ENCODE results near the gene MTRF1.

DNA sequence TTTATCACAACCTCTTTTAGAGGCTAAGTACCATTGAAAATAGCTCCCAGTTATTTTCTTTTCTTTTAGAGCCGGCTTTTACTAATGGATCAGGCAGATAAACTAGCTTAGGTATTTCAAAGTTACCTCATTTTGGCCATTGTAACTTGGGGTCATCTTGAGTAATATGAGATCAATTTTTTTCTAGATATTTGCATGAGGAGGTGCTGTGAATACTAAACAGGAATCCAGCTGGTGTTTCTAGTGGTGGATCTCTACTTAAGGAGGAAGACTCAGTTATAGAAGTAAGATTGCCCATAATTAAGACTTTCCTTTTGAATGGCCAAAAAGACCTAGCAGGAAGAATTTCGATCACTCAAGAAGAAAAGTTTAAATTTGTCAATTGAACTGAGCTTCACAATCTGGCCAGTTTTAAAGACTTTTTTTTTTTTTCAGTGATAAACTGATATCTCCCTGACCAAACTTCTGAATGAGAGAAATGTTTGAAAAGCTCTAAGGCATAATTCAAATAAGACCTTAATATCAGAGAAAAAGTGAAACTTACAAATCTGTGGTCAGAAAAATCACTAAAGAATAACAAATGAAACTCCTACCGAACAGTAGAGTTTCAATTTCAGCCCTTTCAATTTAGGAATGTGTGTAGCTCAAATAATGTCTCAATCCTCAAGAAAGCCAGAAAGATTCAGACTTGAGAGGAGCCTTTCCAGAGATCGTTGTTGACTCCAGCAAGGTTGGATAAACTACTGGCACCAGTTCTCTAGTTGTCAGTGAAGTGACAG, 36.1 kb upstream of the MTRF1 start:
- TF ChIP-seq CTCF (IDR thresholded peaks at IDR 0.05): no peak
- no peak for TF ChIP-seq POLR2A (IDR thresholded peaks at IDR 0.05)

All from thyroid gland (tissue), 4 donors.